HG03159 (cell line): Measurements from ENCODE around the gene CTNNA2.

Experiments used
- ATAC-seq: cut with Tn5 transposase; IDR thresholded peaks from one replicate; pipeline ENCODE4 v1.9.1; 2021; ENCODE audit warnings: mild to moderate bottlenecking, moderate library complexity; ENCODE audit not compliant: unreplicated experiment

The CTNNA2 gene

GRCh38 chr2:80303006-80303908, 790.4 kb downstream of the CTNNA2 start:
- no peak for ATAC-seq

- ATAC-seq: no peak
Measured at GRCh38 chr2:80303909-80304837, 791.3 kb downstream of the CTNNA2 start, which contains the start of gene LRRTM1. Gene LRRTM1 (minus strand): TSS chr2:80304752. CDS start chr2:80303819, 933 bp downstream.

GRCh38 chr2:80311304-80311703, 798.5 kb downstream of the CTNNA2 start:
- ATAC-seq: no peak

- ATAC-seq: no peak
Measured at GRCh38 chr2:80312282-80312839, 799.5 kb downstream of the CTNNA2 start.

GRCh38 chr2:80322311-80322920, 809.6 kb downstream of the CTNNA2 start:
- no peak for ATAC-seq

GRCh38 chr2:80322958-80323357, 810.1 kb downstream of the CTNNA2 start:
- ATAC-seq: no peak

- no peak for ATAC-seq
Measured at GRCh38 chr2:80323610-80324009, 810.8 kb downstream of the CTNNA2 start.

GRCh38 chr2:80324525-80324924, 811.7 kb downstream of the CTNNA2 start:
- ATAC-seq: no peak

- no peak for ATAC-seq
Measured at GRCh38 chr2:80326214-80326613, 813.4 kb downstream of the CTNNA2 start.

- ATAC-seq: no peak
Measured at GRCh38 chr2:80326861-80327260, 814.0 kb downstream of the CTNNA2 start.

- no peak for ATAC-seq
Measured at GRCh38 chr2:80328159-80328571, 815.3 kb downstream of the CTNNA2 start.

- no peak for ATAC-seq
Measured at GRCh38 chr2:80329491-80329890, 816.6 kb downstream of the CTNNA2 start.

GRCh38 chr2:80330527-80331450, 817.9 kb downstream of the CTNNA2 start:
- ATAC-seq: no peak

GRCh38 chr2:80333886-80334285, 821.0 kb downstream of the CTNNA2 start:
- no peak for ATAC-seq

GRCh38 chr2:80335411-80335810, 822.6 kb downstream of the CTNNA2 start:
- ATAC-seq: no peak

- ATAC-seq: no peak
Measured at GRCh38 chr2:80338794-80339193, 825.9 kb downstream of the CTNNA2 start.

GRCh38 chr2:80340022-80340421, 827.2 kb downstream of the CTNNA2 start:
- no peak for ATAC-seq

- ATAC-seq: no peak
Measured at GRCh38 chr2:80348078-80348477, 835.2 kb downstream of the CTNNA2 start.

GRCh38 chr2:80348953-80349352, 836.1 kb downstream of the CTNNA2 start:
- no peak for ATAC-seq

GRCh38 chr2:80351231-80351630, 838.4 kb downstream of the CTNNA2 start:
- ATAC-seq: no peak
